HG02798 (cell line): Measurements from ENCODE around the gene ARID5B.

Experiments
- ATAC-seq: cut with Tn5 transposase; IDR thresholded peaks from one replicate; pipeline ENCODE4 v1.9.1; 2021; ENCODE audit warnings: mild to moderate bottlenecking; ENCODE audit not compliant: unreplicated experiment, poor library complexity

ARID5B gene

GRCh38 chr10:61902445-61903220, 1.1 kb downstream of the ARID5B start:
- ATAC-seq, result no peak

GRCh38 chr10:61903221-61903927, 1.9 kb downstream of the ARID5B start:
- ATAC-seq, result peak; percentile 56

- no peak for ATAC-seq
Measured at GRCh38 chr10:61903928-61904344, 2.4 kb downstream of the ARID5B start.

- peak; percentile 36 for ATAC-seq
Measured at GRCh38 chr10:61904733-61905725, 3.5 kb downstream of the ARID5B start.

- no peak for ATAC-seq
Measured at GRCh38 chr10:61905837-61906561, 4.5 kb downstream of the ARID5B start.

- no peak for ATAC-seq
Measured at GRCh38 chr10:61906562-61906901, 5.0 kb downstream of the ARID5B start.

- no peak for ATAC-seq
Measured at GRCh38 chr10:61907011-61907410, 5.5 kb downstream of the ARID5B start.

- ATAC-seq, result no peak
Measured at GRCh38 chr10:61907587-61907986, 6.1 kb downstream of the ARID5B start.

- no peak for ATAC-seq
Measured at GRCh38 chr10:61910226-61910805, 8.8 kb downstream of the ARID5B start.

GRCh38 chr10:61910894-61911293, 9.4 kb downstream of the ARID5B start:
- no peak for ATAC-seq

- no peak for ATAC-seq
Measured at GRCh38 chr10:61911425-61911824, 9.9 kb downstream of the ARID5B start.

- no peak for ATAC-seq
Measured at GRCh38 chr10:61912981-61913380, 11.5 kb downstream of the ARID5B start.

- ATAC-seq, result no peak
Measured at GRCh38 chr10:61918140-61918539, 16.6 kb downstream of the ARID5B start.

GRCh38 chr10:61918989-61919388, 17.5 kb downstream of the ARID5B start:
- ATAC-seq, result no peak

- no peak for ATAC-seq
Measured at GRCh38 chr10:61919646-61920215, 18.2 kb downstream of the ARID5B start.

- ATAC-seq, result peak; percentile 87
Measured at GRCh38 chr10:61921143-61921542, 19.6 kb downstream of the ARID5B start.

- ATAC-seq, result no peak
Measured at GRCh38 chr10:61923210-61923949, 21.9 kb downstream of the ARID5B start.

GRCh38 chr10:61923950-61924274, 22.4 kb downstream of the ARID5B start:
- no peak for ATAC-seq

GRCh38 chr10:61929555-61929954, 28.1 kb downstream of the ARID5B start:
- no peak for ATAC-seq
